Left ventricle myocardium inferior (tissue), 1 donor: ENCODE results near the gene RBFOX1. TPM values are rescaled to one million over a fixed set of nuclear protein-coding genes. Genes with fewer than 3 reads are reported as not detected.

Experiments used
- DNase-seq: peaks from one replicate; pipeline ENCODE4 v3.0.0-alpha.2; 2020
- H3K27ac ChIP-seq: fragments of 200-600 bp; replicated peaks from 2 replicates; pipeline ENCODE4 v1.8.0; 2021
- H3K27me3 ChIP-seq: fragments of 200-600 bp; 2 replicates; pipeline ENCODE4 v1.8.0; 2021; ENCODE audit warnings: low read depth
- H3K36me3 ChIP-seq: fragments of 200-600 bp; 2 replicates; pipeline ENCODE4 v1.8.0; 2021
- H3K4me1 ChIP-seq: fragments of 200-600 bp; 2 replicates; pipeline ENCODE4 v1.8.0; 2021
- H3K4me3 ChIP-seq: fragments of 200-600 bp; 2 replicates; pipeline ENCODE4 v1.8.0; 2021; ENCODE audit warnings: mild to moderate bottlenecking, moderate library complexity
- H3K9me3 ChIP-seq: fragments of 200-600 bp; replicated peaks from 2 replicates; pipeline ENCODE4 v1.8.0; 2021
- CTCF ChIP-seq: fragments of 200-600 bp; IDR thresholded peaks from 2 replicates; pipeline ENCODE4 v1.8.0; 2021; ENCODE audit warnings: antibody characterized with exemption, mild to moderate bottlenecking, borderline replicate concordance
- intact Hi-C: fragments of 100-400 bp; cut with micrococcal nuclease; formaldehyde crosslinking; loops from one replicate; pipeline ENCODE4 v1.11.0; 2022
- total RNA-seq: library from RNA; stranded (reverse); fragmentation: NEBNext Ultra II Directional; extraction: Animal tissue kit (Norgen Biotek cat#: 25700); gene quantifications from one replicate; pipeline ENCODE4 v1.2.1, GENCODE V29; 2021
- donor health status: DM: no; HTN: yes; CAD: no; lungs with severe emphysema.

The RBFOX1 gene
- total RNA-seq, 1 donor from 2014 or later: 71.8 TPM

GRCh38 chr16:7442050-7442449 lies 109.4 kb downstream of the RBFOX1 start:
- H3K36me3 ChIP-seq: no peaks in the 10 kb centered on the region
- intact Hi-C loops: no loop called here
- H3K4me3 ChIP-seq: no peak overlapping the region
- no peak for TF ChIP-seq CTCF
- H3K27me3 ChIP-seq: no peaks in the 10 kb centered on the region
- peaks cover 29% of the 10 kb centered on the region for H3K4me1 ChIP-seq
- no peaks in the 10 kb centered on the region for H3K9me3 ChIP-seq
- no peak for DNase-seq
- H3K27ac ChIP-seq: no peak overlapping the region

- no peak overlapping the region for H3K27ac ChIP-seq
- no peak overlapping the region for H3K4me3 ChIP-seq
- peaks cover 29% of the 10 kb centered on the region for H3K4me1 ChIP-seq
- H3K9me3 ChIP-seq: no peaks in the 10 kb centered on the region
- no peaks in the 10 kb centered on the region for H3K36me3 ChIP-seq
- intact Hi-C loops: no loop called here
- DNase-seq: no peak
- no peak for TF ChIP-seq CTCF
- H3K27me3 ChIP-seq: no peaks in the 10 kb centered on the region
Measured at GRCh38 chr16:7443142-7443541, 110.5 kb downstream of the RBFOX1 start.

GRCh38 chr16:7443648-7444365 lies 111.2 kb downstream of the RBFOX1 start:
- TF ChIP-seq CTCF: no peak
- Histone ChIP-seq H3K4me1 (peaks cover 29% of the 10 kb centered on the region), H3K4me3 (no peak overlapping the region), H3K27me3 (no peaks in the 10 kb centered on the region), H3K36me3 (no peaks in the 10 kb centered on the region), H3K9me3 (no peaks in the 10 kb centered on the region), H3K27ac (no peak overlapping the region)
- intact Hi-C loops: no loop called here
- DNase-seq: no peak

- Histone ChIP-seq H3K4me1 (peaks cover 24% of the 10 kb centered on the region), H3K27me3 (no peaks in the 10 kb centered on the region), H3K27ac (no peak overlapping the region), H3K9me3 (no peaks in the 10 kb centered on the region), H3K4me3 (no peak overlapping the region), H3K36me3 (no peaks in the 10 kb centered on the region)
- DNase-seq: no peak
- intact Hi-C loops: no loop called here
- no peak for TF ChIP-seq CTCF
Measured at GRCh38 chr16:7449306-7449705, 116.7 kb downstream of the RBFOX1 start.

- Histone ChIP-seq H3K9me3 (no peaks in the 10 kb centered on the region), H3K4me3 (no peak overlapping the region), H3K27me3 (no peaks in the 10 kb centered on the region), H3K36me3 (no peaks in the 10 kb centered on the region), H3K27ac (no peak overlapping the region), H3K4me1 (peaks cover 20% of the 10 kb centered on the region)
- DNase-seq: no peak
- no peak for TF ChIP-seq CTCF
- intact Hi-C loops: no loop called here
Measured at GRCh38 chr16:7449808-7450207, 117.2 kb downstream of the RBFOX1 start.
